GM04504 (cell line): ENCODE measurements around the gene ZNF581.

Source experiments
- DNase-seq: peaks from one replicate; pipeline ENCODE4 v3.0.0-alpha.2; 2012; ENCODE audit warnings: low read depth

ZNF581 gene

DNA sequence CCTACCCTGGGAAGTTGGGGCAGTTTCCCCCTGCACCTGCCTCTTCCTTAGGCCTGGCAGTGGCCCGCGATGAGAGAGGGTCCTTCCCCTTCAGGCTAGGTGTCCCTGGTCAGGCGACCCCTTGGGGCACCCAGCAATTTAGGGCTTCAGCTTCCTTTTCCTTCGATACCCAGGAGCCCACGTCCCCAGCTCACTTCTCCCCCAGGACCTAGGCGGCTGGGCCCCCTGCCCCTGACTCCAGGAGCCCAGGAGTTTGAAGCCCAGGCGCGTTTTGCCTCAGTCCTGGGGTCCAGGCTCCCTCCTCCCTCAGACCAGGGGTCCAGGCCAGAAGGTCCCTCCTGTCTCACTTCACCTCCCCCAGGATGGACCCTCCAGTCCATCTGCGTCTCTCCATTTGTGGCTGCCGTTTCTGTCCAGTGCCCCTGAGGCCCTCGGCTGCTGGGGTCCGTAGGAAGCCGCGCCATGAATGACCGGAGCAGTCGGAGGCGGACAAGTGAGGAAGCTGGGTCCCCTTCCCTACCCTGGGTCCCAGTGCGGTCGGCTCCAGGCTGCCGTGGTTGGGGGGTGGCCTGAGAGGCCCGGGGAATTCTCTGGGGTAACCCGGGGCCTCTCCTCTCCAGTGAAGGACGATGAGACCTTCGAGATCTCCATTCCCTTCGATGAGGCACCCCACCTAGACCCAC, 5.3 kb downstream of the ZNF581 start:
- DNase-seq, result no peak

DNA sequence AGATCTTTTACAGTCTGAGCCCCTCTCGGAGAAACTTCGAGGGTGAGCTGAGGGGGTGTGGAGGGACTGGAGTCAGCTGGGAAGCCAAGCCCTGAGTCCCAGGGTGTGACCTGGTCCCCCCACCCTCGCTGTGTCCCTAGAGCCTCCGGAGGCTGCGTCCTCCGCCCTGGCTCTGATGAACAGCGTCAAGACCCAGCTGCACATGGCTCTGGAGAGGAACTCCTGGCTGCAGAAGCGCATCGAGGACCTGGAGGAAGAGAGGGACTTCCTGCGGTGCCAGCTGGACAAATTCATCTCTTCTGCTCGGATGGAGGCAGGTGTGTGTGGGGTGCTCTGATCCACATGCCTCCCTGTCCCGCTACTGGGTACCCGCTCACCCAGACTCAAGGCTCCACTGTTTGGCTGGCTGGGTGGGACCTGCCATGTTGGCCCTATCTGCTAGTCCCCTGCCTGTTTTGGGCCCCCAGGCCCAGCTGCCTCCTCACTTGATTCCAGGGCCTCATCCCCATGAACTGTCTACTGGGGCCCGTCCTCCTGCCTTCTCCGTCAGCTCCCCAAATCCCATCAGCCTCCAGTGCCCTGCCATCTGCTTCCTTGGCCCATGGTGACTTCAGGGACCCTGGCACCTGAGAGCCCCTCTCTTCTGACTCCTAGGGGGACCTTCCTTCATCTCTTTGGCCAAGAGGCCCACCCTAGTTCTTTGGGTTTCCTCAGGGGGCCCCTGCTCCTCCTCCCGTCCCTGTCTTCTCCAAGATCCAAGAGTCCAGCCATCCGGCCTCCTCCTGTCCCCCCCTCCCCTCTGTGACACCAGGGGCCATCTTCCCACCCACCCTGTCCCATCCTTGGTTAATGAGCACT, 6.0 kb downstream of the ZNF581 start:
- DNase-seq, result no peak

DNA sequence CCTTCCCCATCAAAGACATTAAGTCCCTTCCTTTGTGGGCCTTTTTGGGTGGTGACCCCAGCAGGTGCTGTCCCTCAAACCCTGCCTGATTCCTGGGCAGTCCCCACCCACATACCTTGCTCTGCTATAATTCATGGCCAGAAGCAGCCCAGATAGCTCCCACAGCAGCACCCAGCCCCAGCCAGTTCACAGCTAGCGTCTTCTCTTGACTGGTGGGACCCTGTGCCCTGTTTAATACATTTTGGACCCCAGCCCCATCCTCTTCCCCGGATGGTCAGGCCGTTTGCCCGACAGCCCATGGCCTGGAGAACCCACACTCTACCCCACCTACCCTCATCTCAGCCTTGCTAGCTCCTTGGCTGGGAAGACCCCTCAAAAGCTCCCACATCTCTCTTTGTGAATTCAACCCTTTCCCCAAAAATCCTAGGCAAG, 6.7 kb downstream of the ZNF581 start:
- DNase-seq, result no peak

DNA sequence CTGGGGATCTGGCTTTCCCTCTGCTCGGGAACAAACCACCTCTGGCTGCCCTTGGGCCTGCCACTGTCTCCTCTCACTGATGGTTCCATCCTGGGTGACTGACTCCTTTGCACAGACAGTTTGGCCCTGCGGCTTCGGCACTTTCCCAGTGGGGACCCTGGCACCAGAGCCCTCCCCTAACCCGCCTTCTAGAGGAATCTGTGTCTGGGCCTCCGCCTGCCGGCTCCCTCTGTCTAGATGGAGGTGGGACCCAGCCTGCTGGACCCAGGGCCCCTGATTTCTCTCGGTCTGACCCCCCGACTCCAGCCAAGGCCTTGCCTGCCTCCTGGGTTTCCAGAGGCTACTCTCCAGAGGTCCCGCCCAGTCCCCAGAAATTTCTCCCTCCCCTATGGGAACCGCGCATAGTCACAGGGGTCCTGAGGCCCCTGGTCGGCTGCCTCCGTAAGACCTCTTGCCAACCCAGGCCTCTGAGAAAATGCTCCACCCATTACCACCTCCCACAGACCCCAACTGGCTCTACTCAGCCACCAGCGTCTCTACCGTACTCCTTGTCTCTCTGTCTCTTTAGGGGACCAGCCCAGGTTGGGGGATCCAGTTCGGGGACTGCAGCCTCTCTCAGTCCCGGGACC, 7.3 kb downstream of the ZNF581 start:
- DNase-seq, result no peak

DNA sequence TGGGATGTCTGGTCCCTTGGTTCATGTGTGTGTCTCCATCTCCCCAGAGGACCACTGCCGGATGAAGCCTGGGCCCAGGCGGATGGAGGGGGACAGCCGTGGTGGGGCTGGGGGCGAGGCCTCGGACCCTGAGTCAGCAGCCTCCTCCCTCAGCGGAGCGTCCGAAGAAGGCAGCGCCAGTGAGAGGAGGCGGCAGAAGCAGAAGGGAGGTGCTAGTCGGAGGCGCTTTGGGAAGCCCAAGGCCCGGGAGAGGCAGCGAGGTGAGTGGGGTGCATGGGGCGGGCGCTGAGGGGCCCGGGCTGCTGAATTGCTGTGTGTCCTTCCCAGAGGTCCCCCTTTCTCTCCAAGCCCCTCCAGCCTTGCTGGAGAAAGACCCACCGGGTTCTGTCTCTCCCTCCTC, 7.8 kb downstream of the ZNF581 start:
- DNase-seq, result no peak

DNA sequence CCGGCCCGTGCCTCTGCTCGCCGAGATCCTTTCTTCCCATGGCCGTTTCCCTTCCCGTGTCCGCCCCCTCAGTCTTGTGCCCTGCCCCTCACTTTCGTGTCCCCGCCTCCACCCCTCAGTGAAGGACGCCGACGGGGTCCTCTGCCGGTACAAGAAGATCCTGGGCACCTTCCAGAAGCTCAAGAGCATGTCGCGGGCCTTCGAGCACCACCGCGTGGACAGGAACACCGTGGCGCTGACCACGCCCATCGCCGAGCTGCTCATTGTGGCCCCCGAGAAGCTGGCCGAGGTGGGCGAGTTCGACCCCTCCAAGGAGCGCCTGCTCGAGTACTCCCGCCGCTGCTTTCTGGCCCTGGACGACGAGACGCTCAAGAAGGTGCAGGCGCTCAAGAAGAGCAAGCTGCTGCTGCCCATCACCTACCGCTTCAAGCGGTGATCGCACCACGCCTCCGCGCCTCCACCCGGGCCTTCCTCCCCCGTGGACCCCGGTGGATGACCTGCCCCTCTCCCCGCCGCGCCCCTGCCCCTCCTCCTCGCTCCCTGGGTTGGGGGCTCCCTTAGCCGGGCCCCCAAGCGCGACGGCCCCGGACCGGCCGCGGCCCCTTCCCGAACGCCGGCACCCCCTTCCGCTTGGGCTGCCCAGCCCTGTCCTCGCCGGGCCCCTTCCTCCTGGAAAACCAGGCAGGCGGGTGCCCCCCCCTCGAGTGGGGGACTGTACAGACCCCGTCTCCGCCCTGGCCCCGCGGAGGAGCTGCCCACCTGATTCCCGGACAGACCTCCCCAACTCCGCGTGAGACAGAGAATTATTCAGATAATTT, 9.1 kb downstream of the ZNF581 start:
- no peak for DNase-seq

DNA sequence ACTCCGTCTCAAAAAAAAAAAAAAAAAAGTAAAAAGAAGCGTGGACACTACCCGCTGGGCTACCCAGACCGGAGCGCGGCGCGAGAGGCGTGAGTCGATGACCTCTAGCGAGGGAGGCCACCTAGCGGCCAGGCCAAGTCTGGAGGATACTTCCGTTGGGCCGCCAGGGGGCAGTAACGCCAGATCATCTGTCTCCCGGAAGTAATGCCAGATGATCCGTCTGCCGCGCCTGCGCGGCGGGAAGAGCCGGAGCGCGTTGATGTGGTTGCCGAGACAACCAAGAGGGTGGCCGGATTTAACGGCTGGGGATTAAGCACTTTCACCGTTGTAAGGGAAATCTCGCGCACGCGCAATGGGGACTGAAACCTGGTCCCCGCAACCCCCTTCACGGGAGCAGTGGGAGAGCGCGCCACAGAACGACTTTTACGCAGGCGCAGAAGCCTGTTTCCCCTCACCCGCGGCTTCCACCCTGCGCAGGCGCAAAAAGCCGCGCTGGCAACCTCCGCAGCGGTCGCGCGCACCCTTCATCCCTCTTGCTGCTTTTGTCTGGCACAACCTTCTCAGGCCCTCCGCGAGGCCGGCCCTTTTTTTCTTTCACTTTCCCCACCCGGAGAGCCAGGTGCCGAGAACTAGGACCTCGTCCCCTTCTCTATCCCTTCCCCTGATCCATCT, 10.3 kb downstream of the ZNF581 start:
- peak; percentile 99 for DNase-seq

DNA sequence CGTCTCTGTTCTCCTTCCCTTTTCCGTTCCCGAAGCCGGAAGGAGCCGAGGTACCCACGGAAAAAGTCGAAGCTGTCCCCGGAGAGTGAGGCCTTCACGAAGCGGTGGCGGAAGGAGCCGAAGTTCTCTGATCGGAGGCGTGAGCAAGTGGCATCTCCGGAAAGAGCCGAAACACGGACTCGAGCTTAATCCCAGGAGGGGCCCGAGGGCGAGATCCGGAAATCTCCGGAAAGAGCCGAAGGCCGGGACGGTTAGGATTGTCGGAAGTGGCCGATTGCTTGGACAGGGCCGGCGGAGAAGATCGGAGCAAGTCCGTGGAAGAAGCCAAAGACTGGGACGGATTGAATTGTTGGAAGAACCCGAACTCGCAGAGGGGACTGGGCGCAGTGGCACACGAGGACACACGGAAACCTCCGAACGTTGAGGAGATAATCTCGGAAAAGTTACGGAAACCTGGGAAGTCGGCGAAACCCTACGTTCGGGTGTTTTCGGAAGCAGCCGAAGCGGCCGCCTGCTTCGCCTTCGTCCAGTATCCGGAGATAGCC, 10.9 kb downstream of the ZNF581 start:
- DNase-seq, result peak; percentile 100

DNA sequence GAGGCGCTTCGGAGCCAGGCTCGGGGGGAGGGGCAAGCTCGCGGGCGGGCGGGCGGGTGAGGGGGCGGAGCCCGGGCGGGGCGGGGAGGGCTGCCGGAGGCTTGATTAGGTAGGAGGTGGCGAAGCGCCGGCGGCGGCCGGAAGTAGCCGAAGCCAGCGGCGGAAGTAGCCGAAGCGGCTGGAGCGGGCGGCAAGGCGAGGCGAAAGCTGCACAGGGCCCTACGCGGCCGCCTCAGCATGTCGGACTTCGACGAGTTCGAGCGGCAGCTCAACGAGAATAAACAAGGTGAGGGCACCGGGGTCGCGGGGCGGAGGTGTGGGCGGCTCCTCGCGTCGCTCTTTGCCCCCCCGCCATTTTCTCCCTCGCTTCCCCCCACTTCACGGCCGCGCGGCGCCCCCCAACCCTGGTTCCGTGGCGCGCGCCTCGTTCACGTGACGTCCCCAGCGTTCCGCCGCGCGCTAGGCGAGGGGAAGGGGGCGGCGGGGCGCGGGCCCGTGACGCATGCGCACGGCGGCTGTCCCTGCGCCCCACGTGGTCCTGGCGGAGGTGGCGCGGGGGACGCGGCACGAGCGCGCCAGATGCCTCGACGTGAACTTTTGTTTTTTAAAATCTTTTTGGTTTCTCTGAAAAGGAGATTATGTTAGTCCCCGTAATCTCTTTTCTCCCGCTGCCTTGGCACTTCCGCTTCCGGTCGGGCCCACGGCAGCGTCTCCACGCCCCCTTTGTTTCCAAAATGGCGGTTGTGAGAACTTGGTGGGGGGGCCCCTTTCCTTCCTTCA, 11.6 kb downstream of the ZNF581 start, which contains the start of gene U2AF2:
U2AF2 (plus strand) TSS at position 168 of the 780 bp plus-strand sequence; CDS start at position 238, 70 bp downstream.
- DNase-seq, result peak; percentile 81

DNA sequence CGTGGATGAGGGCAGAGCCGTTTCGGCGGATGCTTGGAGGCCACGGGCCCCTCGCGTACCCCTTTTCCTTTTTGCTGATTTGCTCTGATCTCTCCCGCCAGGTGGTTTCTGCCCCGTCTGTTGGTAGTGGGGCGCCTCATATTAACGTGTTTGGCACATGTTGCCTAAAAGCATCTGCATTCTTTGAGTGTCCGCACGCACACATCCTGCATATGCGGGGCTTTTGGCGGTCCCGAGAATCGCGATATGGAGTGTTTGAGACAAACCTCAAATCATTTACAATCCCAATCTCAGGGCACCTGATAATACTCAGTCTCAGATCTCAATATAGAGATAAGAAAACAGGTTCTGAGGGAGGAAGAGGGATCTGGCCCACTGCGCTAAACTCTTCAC, 12.2 kb downstream of the ZNF581 start:
- DNase-seq, result no peak

DNA sequence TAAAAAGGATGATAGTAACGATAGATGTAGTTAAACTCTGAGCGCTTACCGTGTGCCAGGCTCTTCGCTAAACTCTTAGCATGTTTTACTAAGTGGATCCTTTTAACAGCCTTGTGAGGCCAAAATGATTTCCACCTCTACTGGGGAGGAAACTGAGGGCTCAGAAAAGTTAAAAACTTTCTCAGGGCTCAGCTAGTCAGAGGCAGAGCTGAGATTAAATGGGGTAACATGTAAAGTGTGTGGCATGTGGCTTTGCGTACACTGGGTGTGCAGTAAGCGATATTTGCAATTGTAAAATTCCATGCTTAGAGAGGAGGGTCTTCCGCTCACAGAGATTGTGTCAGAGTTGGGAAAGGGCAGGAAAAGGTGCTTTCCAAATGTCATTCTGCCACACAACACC, 13.1 kb downstream of the ZNF581 start:
- DNase-seq, result no peak

DNA sequence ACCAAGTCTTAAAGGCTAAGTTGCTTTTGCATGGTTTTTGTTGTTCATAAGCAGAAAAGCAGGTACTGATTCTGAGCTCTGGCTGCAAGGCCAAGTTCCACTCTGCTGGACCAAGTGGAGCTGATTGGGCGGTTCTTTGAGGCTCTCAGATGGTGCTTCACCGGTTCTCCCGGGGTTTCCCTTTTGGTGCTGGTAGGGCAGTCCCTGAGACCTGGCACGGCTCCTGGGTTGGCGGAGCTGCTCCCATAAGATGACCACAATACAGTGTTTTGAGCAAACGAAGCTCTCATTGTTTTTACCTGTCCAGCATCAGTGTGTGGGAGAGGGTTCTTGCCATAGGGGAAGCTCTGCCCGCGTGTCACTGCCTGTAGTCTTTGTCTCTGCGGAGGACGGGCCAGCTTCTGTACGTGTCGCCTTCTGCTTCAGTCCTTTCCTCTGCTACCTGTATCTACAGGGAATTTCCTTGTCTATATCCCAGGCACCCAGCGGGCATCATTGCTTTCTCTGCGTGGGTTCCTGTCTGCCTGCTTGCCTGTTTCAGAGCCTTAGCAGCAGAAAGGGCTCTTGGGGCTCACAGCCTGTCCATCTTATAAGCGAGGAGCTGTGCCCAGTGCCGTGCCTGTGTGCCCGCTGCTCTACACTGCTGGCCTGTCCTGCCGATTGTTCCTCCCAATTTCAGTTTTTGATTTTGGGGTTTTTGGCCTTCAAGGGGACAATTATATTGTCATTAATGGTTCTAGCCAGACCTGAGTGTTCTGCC, 13.7 kb downstream of the ZNF581 start:
- no peak for DNase-seq

DNA sequence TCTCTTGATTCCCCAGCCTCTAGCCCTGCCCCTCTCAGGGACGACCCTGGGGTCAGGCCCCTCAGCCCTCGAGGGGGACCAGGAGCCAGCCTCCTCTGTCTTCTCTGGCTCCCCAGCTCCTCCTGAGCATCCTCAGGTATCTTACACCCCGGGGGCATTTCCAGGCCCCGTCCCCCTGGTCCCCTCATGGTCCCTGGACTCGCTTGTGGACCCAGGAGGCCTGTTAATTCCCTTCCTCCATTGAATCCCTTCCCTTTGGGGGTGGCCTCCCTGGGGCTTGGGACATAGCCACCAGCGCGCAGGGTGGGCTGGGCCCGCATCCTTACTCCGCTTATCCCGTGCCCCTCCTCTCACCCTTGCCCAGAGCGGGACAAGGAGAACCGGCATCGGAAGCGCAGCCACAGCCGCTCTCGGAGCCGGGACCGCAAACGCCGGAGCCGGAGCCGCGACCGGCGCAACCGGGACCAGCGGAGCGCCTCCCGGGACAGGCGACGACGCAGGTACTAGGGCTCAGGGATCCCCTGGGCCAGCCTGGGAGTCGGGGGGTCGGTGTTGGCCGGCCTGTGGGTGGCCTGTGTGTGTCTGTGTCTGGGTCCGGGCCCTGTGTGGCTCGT, 15.5 kb downstream of the ZNF581 start:
- no peak for DNase-seq

DNA sequence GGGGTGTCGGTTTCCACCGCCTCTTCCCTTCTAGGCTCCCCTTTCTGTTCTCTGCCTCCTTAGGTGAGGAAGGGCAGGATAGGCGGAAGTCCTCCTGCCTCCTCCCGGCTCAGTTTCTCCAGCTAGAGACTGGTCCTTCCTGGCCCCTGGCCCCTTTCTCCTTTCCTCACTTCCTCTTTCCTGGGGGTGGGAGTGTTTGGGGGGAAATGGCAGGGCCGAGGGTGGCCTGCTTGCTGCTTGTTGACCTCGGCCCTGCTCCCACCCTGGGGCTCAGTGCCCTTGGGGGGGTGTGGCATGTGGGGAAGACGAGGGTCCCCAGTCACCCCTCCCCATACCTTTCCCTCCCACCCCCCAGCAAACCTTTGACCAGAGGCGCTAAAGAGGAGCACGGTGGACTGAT, 16.4 kb downstream of the ZNF581 start:
- DNase-seq, result no peak

DNA sequence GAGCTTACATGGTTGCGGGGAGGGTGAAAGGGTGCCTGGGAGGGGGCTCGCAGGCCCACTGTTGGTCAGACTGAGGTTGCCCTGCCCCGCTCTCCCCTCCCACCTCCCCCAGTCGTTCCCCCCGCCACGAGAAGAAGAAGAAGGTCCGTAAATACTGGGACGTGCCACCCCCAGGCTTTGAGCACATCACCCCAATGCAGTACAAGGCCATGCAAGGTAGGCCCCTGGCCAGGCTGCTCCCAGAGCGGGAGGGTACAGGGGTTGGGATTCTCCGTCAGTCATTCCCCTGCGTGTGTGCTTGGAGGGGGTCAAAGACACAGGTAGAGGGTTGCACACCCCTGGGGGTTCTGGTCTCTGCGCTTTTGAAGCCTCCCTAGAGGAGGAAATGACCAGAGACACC, 17.0 kb downstream of the ZNF581 start:
- DNase-seq, result no peak

DNA sequence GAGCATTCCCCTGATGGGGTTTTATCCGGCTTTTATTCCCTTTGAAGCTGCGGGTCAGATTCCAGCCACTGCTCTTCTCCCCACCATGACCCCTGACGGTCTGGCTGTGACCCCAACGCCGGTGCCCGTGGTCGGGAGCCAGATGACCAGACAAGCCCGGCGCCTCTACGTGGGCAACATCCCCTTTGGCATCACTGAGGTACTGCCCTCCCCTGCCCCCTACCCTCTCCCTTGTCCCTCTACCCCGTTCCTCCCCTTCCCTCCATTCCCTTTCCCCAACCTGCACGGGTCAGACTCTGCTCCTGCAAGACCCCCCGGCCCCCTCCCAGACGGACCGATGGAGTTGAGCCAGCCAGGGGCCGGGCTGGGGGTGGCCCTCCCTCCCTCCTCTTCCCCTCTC, 17.5 kb downstream of the ZNF581 start:
- no peak for DNase-seq

DNA sequence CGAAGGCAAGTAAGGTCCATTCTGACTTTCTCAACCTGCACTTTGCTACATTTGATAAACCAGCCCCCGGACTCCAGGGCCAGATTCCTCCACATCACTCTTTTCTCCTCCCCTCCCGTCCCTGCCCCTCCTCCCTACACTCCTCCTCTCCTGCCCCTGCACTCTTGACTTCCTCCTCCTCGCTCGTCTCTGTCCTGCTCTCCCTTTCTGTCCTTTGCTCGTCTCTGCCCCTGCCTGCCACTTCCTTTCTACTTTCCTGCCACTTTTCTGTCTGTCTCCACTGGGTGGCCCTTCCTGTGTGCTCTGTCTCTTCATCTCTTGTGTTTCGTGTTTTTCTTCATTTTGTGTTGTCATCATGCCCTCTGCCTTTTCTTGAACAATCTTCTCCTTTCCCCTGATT, 18.4 kb downstream of the ZNF581 start:
- DNase-seq, result no peak

DNA sequence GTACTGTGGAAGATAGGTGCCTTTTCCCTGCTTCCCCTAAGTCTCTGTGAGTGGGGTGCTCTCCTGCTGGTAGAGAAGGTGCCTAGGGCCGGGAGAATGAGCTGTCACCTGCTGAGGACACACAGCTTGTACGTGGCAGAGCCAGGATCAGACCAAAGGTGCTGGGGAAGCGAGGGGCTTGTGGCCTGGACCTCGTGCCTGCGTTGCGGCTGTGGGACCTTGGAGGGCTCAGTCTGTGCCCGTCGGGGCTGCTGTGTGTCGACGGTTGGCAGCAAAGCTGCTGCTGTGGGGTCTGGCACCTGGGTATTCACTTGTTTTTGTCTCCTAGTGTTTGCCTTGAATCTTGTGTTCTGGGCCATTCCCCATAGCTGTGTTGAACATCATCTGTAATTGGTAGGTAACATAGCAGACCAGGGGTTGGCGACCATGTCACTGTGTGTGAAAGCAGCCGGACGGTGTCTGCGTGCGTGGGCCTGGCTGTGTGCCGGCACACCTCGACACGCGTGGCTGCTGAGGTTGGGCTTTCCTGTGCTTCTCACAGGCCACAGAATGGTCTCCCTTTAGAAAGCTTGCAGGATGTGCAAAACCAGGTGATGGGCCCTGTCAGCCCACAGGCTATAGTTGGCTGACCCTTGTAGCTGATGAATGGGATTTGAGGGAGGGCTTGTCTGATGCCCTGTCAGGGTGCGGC, 20.5 kb downstream of the ZNF581 start:
- DNase-seq, result no peak
